MG63 (cell line): Measurements from ENCODE around the gene FLOT1. TPM values are rescaled to one million over a fixed set of nuclear protein-coding genes. Genes with fewer than 3 reads are reported as not detected.

Experiments
- DNase-seq: peaks from one replicate; pipeline ENCODE4 v3.0.0-alpha.2; 2020
- H3K27me3 ChIP-seq: fragments of 250-450 bp; sonication (Bioruptor Pico); 2 replicates; pipeline ENCODE4 v1.5.1; 2020; ENCODE audit warnings: mild to moderate bottlenecking, moderate library complexity
- H3K36me3 ChIP-seq: fragments of 250-450 bp; sonication (Bioruptor Pico); 2 replicates; pipeline ENCODE4 v1.5.1; 2020; ENCODE audit warnings: mild to moderate bottlenecking, moderate library complexity
- H3K4me3 ChIP-seq: fragments of 250-450 bp; sonication (Bioruptor Pico); 2 replicates; pipeline ENCODE4 v1.5.1; 2020; ENCODE audit warnings: mild to moderate bottlenecking, moderate library complexity
- H3K9me3 ChIP-seq: fragments of 250-450 bp; sonication (Bioruptor Pico); 2 replicates; pipeline ENCODE4 v1.5.1; 2020; ENCODE audit warnings: mild to moderate bottlenecking, moderate library complexity
- total RNA-seq: library from RNA; depleted of rRNA; stranded (reverse); fragments of >200 nt; shearing (Covaris generic); gene quantifications from 2 replicates; pipeline ENCODE4 v1.2.3, GENCODE V29; 2014; ENCODE audit warnings: low replicate concordance; rRNA removed

FLOT1 gene
- total RNA-seq, 1 experiment from 2014 or later, result 137 TPM

DNA sequence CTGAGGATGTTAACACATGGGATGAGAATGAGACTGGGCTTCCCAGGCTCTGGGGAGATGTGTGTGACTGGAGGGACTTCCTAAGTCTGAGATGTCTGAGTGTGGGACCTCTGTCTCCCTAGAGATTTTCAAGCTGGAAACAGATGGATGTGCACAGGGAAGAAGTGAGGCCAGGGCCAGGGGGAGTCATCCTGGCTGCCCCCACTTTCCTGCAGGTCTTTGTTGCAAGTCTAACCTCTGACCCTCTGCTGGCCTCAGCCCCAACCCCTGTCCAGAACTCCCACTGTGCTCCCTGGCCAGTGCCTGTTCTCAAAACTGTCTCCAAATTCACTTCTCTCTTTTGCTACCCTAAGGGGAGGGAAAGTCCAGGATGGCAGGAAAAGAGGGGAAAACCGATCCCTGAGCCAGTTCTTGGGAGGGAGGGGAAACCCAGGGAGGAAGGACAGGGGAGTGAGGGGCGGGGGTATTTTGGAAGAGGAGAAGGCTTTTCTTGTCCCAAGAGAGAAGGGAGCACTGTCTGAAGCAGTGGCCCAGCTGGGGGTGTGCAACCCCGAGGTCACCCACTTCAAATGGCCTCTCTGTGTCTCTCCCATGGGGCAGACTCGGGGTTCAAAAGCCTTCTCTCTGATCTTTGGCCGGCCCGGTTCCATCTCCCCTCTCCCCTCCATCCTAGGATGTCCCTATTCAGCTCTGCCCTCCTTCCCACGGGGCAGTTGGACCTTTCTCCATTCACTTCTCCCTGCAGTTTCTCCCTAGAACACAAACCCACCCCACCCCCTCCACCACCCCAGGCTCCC is 59.1 kb downstream of the FLOT1 start:
- peak overlapping the region; percentile 98 for H3K4me3 ChIP-seq
- H3K36me3 ChIP-seq, result peaks cover 35% of the 10 kb centered on the region
- no peaks in the 10 kb centered on the region for H3K9me3 ChIP-seq
- DNase-seq, result no peak
- H3K27me3 ChIP-seq, result no peaks in the 10 kb centered on the region

DNA sequence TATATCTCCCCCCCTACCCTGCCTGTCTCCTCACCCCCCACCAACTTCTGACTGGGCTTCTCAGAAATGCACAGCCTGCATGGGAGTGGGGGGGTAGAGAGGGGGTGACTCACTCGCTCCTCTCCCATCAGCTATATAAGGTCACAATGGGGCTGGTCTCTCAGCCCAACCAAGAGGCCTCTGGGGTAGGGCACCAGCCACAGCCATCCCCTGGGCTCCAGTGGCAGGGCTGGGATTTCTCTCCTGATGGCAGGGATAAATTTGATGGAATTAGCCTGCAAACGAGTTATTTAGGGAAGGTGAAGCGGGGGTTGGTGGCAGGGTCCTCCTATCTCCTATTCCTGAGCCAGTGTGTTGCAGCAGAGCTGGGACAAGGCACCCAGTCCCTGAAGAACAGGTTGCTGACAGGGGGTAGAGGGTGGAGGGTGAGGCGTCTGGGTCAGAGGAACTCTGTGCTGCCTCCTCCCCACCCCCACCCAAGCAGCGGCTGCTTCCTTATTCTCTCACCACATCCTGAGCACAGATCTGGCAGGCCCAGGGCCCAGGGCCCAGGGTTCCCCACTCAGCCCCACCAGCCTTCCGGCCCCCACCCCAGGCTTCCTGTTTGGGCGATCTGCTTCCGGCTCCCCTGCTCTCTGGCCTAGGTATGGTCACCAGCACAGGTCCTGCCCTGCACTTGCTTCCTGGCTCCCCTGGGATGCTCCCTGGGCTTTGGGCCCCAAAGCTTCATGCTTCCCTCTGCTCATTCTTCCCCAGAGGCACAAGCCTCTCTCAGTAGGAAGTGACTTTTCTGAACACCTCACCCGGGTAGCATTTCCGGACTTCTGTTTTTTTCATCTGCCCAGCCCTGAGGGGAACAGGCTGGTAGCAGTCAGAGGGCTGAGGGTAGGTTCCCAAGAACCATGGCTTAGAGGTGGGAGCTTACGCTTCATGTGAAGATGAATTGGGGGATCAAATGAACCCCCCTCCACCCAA is 60.1 kb downstream of the FLOT1 start:
- peaks cover 41% of the 10 kb centered on the region for H3K36me3 ChIP-seq

DNA sequence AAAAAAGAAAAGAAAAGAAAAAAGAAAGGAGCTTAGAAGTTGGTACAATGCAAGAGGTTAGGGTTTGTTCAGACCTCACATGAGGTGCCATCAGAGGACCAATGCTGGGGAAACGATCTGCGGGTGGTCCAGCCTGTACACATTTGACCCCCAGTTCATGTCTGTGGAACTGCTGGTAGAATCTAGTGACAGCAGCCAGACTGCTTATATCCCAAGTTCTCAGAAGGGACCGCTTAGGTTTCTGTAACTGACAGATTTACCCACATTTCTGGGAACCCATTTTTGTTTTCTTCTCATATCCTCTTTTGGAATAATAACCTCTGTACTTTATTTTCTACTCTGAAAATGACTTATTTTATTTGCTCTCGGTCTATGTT is 60.7 kb downstream of the FLOT1 start:
- Histone ChIP-seq H3K27me3 (no peaks in the 10 kb centered on the region), H3K4me3 (peak overlapping the region; percentile 98), H3K9me3 (no peaks in the 10 kb centered on the region), H3K36me3 (peaks cover 45% of the 10 kb centered on the region)
- DNase-seq, result no peak

More for the DNA sequence above, 60.1 kb downstream of the FLOT1 start:
- Histone ChIP-seq H3K4me3 (peak overlapping the region; percentile 98), H3K9me3 (no peaks in the 10 kb centered on the region), H3K27me3 (no peaks in the 10 kb centered on the region)
- peak; percentile 44 for DNase-seq

DNA sequence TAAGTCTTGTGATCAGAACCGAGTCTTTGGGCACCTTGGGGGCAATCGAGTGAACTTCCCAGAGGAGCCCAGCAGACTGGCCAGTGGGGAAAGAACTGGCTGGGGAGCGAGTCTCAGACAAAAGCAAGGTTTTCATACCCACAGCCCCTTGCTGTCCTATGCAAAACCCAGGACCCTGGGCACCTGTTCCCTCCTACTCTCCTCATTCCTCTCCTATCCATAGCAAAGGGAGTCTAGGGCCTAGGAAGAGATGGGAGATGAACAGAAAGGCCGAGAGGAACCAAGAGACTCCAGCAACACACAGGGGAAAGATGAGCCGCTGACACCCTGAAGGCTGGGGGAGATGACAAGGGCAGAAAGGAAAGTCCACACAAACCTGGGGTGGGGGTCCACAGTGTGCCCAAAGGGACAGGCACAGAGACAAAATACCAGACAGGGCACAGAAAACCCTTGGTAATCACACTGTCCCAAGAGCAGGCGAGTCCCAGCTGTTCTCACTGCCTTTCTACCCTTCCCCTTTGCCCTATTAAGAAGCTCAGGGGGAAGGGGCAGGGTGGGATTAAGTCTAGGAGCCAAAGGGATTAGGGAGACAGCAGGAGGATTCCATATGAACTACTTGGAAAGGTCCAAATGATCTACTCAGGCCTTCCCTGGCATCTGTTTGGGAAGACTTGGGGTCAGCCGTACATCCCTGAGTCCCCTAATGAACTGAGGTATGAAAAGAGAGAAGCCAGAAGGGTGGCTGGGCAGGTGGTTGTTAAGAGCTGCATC is 62.5 kb downstream of the FLOT1 start:
- H3K4me3 ChIP-seq, result no peak overlapping the region
- no peak for DNase-seq
- H3K36me3 ChIP-seq, result peaks cover 47% of the 10 kb centered on the region
- H3K27me3 ChIP-seq, result no peaks in the 10 kb centered on the region
- H3K9me3 ChIP-seq, result no peaks in the 10 kb centered on the region

DNA sequence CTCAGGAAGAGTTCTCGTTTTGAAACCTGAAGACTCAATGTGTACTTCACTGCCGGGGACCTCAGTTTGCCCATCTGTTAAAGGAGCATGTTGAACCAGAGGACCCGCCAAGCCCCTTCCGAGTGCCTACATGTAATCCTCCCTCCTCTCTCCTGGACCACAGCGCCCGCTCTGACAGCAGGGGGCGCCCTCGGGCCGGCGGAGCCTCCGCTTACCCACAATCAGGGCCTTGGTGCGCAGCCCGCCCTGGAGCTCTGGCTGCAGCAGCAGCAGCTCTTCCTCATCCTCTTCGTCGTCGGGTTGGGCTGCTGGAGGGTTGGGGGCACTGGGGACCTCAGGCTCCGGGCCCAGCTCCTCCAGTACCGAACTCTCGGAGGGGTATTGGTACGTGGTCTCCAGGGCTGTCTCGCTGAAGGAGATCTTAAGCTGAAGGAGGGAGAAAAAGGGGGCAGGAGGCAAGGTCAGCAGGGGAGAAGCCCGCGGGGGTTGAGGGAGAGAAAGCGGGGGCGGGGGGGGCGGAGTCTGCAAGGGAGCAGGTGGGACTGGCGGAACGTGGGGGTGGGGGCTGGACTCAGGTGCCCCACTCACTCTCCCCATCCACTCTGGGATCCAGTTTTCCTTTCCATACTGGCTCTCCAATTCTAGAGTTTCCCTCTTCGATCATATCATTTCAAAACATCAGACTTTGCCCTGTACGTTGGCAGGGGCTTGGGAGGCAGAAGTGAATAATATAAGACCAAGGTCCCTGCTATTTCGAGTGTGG is 63.3 kb downstream of the FLOT1 start:
- DNase-seq, result peak; percentile 44
- peaks cover 44% of the 10 kb centered on the region for H3K36me3 ChIP-seq

More for the DNA sequence above, 63.3 kb downstream of the FLOT1 start:
- no peak overlapping the region for H3K4me3 ChIP-seq
- H3K27me3 ChIP-seq, result no peaks in the 10 kb centered on the region
- H3K9me3 ChIP-seq, result no peaks in the 10 kb centered on the region

Other genes starting within 250 kb of the FLOT1 start
- 27.3 and 33.6 TPM in 2 replicates for gene GNL1, start 186.2 kb downstream of the FLOT1 start, total RNA-seq
- gene PRR3, start 185.4 kb downstream of the FLOT1 start, total RNA-seq, result 0.64 and 1.2 TPM in 2 replicates
- 19.4 and 26.1 TPM in 2 replicates for gene ABCF1, start 171.2 kb downstream of the FLOT1 start, total RNA-seq
- 3.9 and 6.7 TPM in 2 replicates for gene PPP1R10, start 125.4 kb downstream of the FLOT1 start, total RNA-seq
- gene MRPS18B, start 124.8 kb downstream of the FLOT1 start, total RNA-seq, result 11.9 and 29.9 TPM in 2 replicates
- 0.16 TPM in 1 of 2 replicates, not detected in the other for gene ATAT1, start 115.8 kb downstream of the FLOT1 start, total RNA-seq
- 1.9 and 3.2 TPM in 2 replicates for gene C6orf136, start 95.6 kb downstream of the FLOT1 start, total RNA-seq
- 16.6 and 24.2 TPM in 2 replicates for gene DHX16, start 69.7 kb downstream of the FLOT1 start, total RNA-seq
- gene PPP1R18, start 56.0 kb downstream of the FLOT1 start, total RNA-seq, result 31.1 and 32.0 TPM in 2 replicates
- gene NRM, start 51.7 kb downstream of the FLOT1 start, total RNA-seq, result 0.25 and 3.4 TPM in 2 replicates
- gene MDC1, start 25.4 kb downstream of the FLOT1 start, total RNA-seq, result 5.4 and 10.8 TPM in 2 replicates
- gene TUBB, start 22.3 kb downstream of the FLOT1 start, total RNA-seq, result 241 and 386 TPM in 2 replicates
- 53.6 and 54.6 TPM in 2 replicates for gene IER3, start 1.9 kb upstream of the FLOT1 start, total RNA-seq
- 16.7 and 52.0 TPM in 2 replicates for gene DDR1, start 141.8 kb upstream of the FLOT1 start, total RNA-seq
- 18.8 and 26.4 TPM in 2 replicates for gene GTF2H4, start 165.5 kb upstream of the FLOT1 start, total RNA-seq
- gene VARS2, start 171.6 kb upstream of the FLOT1 start, total RNA-seq, result 10.7 and 23.6 TPM in 2 replicates
- gene SFTA2, start 189.5 kb upstream of the FLOT1 start, total RNA-seq, result not detected in 2 replicates
- not detected in 2 replicates for gene MUCL3, start 198.3 kb upstream of the FLOT1 start, total RNA-seq
- gene MUC21, start 241.0 kb upstream of the FLOT1 start, total RNA-seq, result not detected in 2 replicates